HCT116 (cell line): ENCODE measurements around the gene SNRPA1. TPM values are rescaled to one million over a fixed set of nuclear protein-coding genes. Genes with fewer than 3 reads are reported as not detected.

ENCODE experiments used
- ATAC-seq: fragments of 200-7000 bp; cut with Tn5 transposase; 2 replicates; pipeline ENCODE4 v1.9.1; 2020; ENCODE audit warnings: mild to moderate bottlenecking, moderate library complexity
- BruUV-seq: library from RNA; stranded (reverse); fragments of 400-500 nt; replicated peaks from 2 replicates; lab custom pipeline; 2021; lab: Mats Ljungman, UMichigan
- CTCF ChIA-PET: fragments of 300-600 bp; sonication (Branson Sonifier 250); formaldehyde crosslinking; loops from one replicate; lab custom pipeline; 2021; ENCODE audit warnings: antibody characterized with exemption; lab: Charles Lee
- POLR2A ChIA-PET: fragments of 300-600, 350-600 bp; sonication (Branson Sonifier 250); formaldehyde crosslinking; loops from one replicate; lab custom pipeline; 2021; ENCODE audit warnings: antibody characterized with exemption; lab: Charles Lee
- RAD21 ChIA-PET, 2 experiments: fragments of 300-600 bp; sonication (Branson Sonifier 250); formaldehyde crosslinking; loops; one replicate each; lab custom pipeline; 2023; ENCODE audit warnings: low total read pairs in 2 of 2; ENCODE audit not compliant: uncharacterized antibody in 2 of 2, unreplicated experiment in 2 of 2, low non-redundant PET in 1 of 2; lab: Charles Lee
- DNase-seq: peaks from one replicate; pipeline ENCODE4 v3.0.0-alpha.2; 2010; ENCODE audit warnings: low read depth, low spot score
- H2AFZ ChIP-seq: fragments of 200-600 bp; shearing (Covaris generic), sonication (generic); 2 replicates; pipeline ENCODE4 v1.6.1; 2017; ENCODE audit warnings: low read depth, mixed run types, mixed read lengths, antibody characterized with exemption, low read length; ENCODE audit not compliant: poor library complexity, severe bottlenecking
- H3K27ac ChIP-seq: 2 replicates; pipeline ENCODE4 v1.5.1; 2012; ENCODE audit warnings: low read depth, low read length
- H3K27me3 ChIP-seq: fragments of 200-600 bp; sonication (generic); 2 replicates; pipeline ENCODE4 v1.6.1; 2016; ENCODE audit warnings: mixed run types, low read length, mixed read lengths; ENCODE audit not compliant: insufficient read depth
- H3K36me3 ChIP-seq, 2 experiments: fragments of 200-500 bp in 1 of 2; fragments of 200-600 bp in 1 of 2; sonication (Bioruptor generic) in 1 of 2; sonication (generic) in 1 of 2; 2 replicates each; pipeline versions ENCODE4 v1.5.1 to v1.6.1; 2014 to 2016; ENCODE audit warnings: low read length in 2 of 2, inconsistent platforms in 1 of 2, mixed read lengths in 1 of 2, mixed run types in 1 of 2; ENCODE audit not compliant: insufficient read depth in 2 of 2, control insufficient read depth in 1 of 2
- H3K4me1 ChIP-seq, 2 experiments: fragments of 200-600 bp in 1 of 2; sonication (generic) in 1 of 2; 2 replicates each; pipeline versions ENCODE4 v1.5.1 to v1.6.1; 2012 to 2017; ENCODE audit warnings: low read length in 2 of 2, inconsistent platforms in 1 of 2, mild to moderate bottlenecking in 1 of 2, mixed read lengths in 1 of 2, mixed run types in 1 of 2, moderate library complexity in 1 of 2; ENCODE audit not compliant: insufficient read depth in 2 of 2, control insufficient read depth in 1 of 2
- H3K4me2 ChIP-seq: fragments of 200-600 bp; sonication (generic); 2 replicates; pipeline ENCODE4 v1.6.1; 2017; ENCODE audit warnings: mixed run types, low read length, mixed read lengths
- H3K4me3 ChIP-seq, 2 experiments: fragments of 200-600 bp in 1 of 2; sonication (generic) in 1 of 2; replicated peaks in 1 of 2; 2 replicates each; pipeline ENCODE4 v1.5.1; 2011 to 2016; ENCODE audit warnings: low read length in 2 of 2, control low read depth in 1 of 2, low read depth in 1 of 2, mild to moderate bottlenecking in 1 of 2, mixed read lengths in 1 of 2, mixed run types in 1 of 2
- H3K79me2 ChIP-seq: fragments of 200-600 bp; sonication (generic); 2 replicates; pipeline ENCODE4 v1.6.1; 2017; ENCODE audit warnings: mild to moderate bottlenecking, mixed run types, low read length, moderate library complexity, mixed read lengths; ENCODE audit not compliant: insufficient read depth
- H3K9ac ChIP-seq: fragments of 200-600 bp; sonication (generic); 2 replicates; pipeline ENCODE4 v1.6.1; 2016; ENCODE audit warnings: low read length, mixed read lengths
- H3K9me2 ChIP-seq: fragments of 200-600 bp; sonication (generic), shearing (Covaris generic); 2 replicates; pipeline ENCODE4 v1.6.1; 2017; ENCODE audit warnings: mixed run types, mild to moderate bottlenecking, moderate library complexity; ENCODE audit not compliant: insufficient read depth
- H3K9me3 ChIP-seq, 2 experiments: fragments of 200-500 bp in 1 of 2; fragments of 200-600 bp in 1 of 2; sonication (Bioruptor generic) in 1 of 2; sonication (generic) in 1 of 2; 2 replicates each; pipeline ENCODE4 v1.6.1; 2014 to 2017; ENCODE audit warnings: low read length in 2 of 2, mixed read lengths in 2 of 2, inconsistent platforms in 1 of 2, low read depth in 1 of 2, mild to moderate bottlenecking in 1 of 2, mixed run types in 1 of 2, moderate library complexity in 1 of 2; ENCODE audit not compliant: control insufficient read depth in 1 of 2, insufficient read depth in 1 of 2
- H4K20me1 ChIP-seq: fragments of 200-600 bp; sonication (generic), shearing (Covaris generic); 2 replicates; pipeline ENCODE4 v1.6.1; 2017; ENCODE audit warnings: mixed run types, mild to moderate bottlenecking, moderate library complexity; ENCODE audit not compliant: insufficient read depth
- ATF3 ChIP-seq: IDR thresholded peaks from 2 replicates; pipeline ENCODE4 v1.6.1; 2012
- CBX3 ChIP-seq: IDR thresholded peaks from 2 replicates; pipeline ENCODE4 v1.6.1; 2012; ENCODE audit warnings: low read depth
- CEBPB ChIP-seq: IDR thresholded peaks from 2 replicates; pipeline ENCODE4 v1.6.1; 2012; ENCODE audit warnings: low read depth
- CTCF ChIP-seq, 3 experiments: fragments of 200-600 bp in 1 of 3; sonication (generic) in 1 of 3; IDR thresholded peaks in 2 of 3; conservative IDR thresholded peaks in 1 of 3; 2 replicates each; pipeline ENCODE4 v1.5.1; 2012 to 2017; ENCODE audit warnings: low read depth in 2 of 3, low read length in 2 of 3, antibody characterized with exemption in 1 of 3, borderline replicate concordance in 1 of 3, control low read depth in 1 of 3, mild to moderate bottlenecking in 1 of 3, mixed read lengths in 1 of 3, mixed run types in 1 of 3, moderate library complexity in 1 of 3; ENCODE audit not compliant: insufficient read depth in 1 of 3
- EGR1 ChIP-seq: IDR thresholded peaks from 2 replicates; pipeline ENCODE4 v1.6.1; 2012; ENCODE audit warnings: low read depth
- EZH2 ChIP-seq: fragments of 200-600 bp; sonication (generic); IDR thresholded peaks from 2 replicates; pipeline ENCODE4 v1.6.1; 2017; ENCODE audit warnings: antibody characterized with exemption, mixed run types
- EZH2phosphoT487 ChIP-seq: fragments of 200-600 bp; IDR thresholded peaks from 2 replicates; pipeline ENCODE4 v1.6.1; 2018; ENCODE audit warnings: antibody characterized with exemption, borderline replicate concordance
- JUND ChIP-seq: IDR thresholded peaks from 2 replicates; pipeline ENCODE4 v1.6.1; 2012
- MAX ChIP-seq: IDR thresholded peaks from 2 replicates; pipeline ENCODE4 v1.6.1; 2012
- POLR2A ChIP-seq: IDR thresholded peaks from 2 replicates; pipeline ENCODE4 v1.7.0; 2011; ENCODE audit warnings: borderline replicate concordance; ENCODE audit not compliant: insufficient read depth, insufficient read length; ENCODE audit errors: extremely low read depth
- POLR2AphosphoS5 ChIP-seq: IDR thresholded peaks from 2 replicates; pipeline ENCODE4 v1.6.1; 2011; ENCODE audit warnings: mild to moderate bottlenecking, low read depth, low read length, moderate library complexity
- RAD21 ChIP-seq: IDR thresholded peaks from 2 replicates; pipeline ENCODE4 v1.6.1; 2012; ENCODE audit warnings: low read depth, mild to moderate bottlenecking
- REST ChIP-seq: IDR thresholded peaks from 2 replicates; pipeline ENCODE4 v1.6.1; 2012; ENCODE audit warnings: low read depth
- SIN3A ChIP-seq: IDR thresholded peaks from 2 replicates; pipeline ENCODE4 v1.6.1; 2012; ENCODE audit warnings: low read depth
- SP1 ChIP-seq: IDR thresholded peaks from 2 replicates; pipeline ENCODE4 v1.6.1; 2012; ENCODE audit warnings: low read depth
- SRF ChIP-seq: IDR thresholded peaks from 2 replicates; pipeline ENCODE4 v1.6.1; 2012; ENCODE audit warnings: low read depth
- TCF7L2 ChIP-seq: IDR thresholded peaks from 2 replicates; pipeline ENCODE4 v1.7.0; 2011; ENCODE audit warnings: borderline replicate concordance, inconsistent platforms; ENCODE audit not compliant: insufficient read depth, insufficient read length; ENCODE audit errors: extremely low read depth
- YY1 ChIP-seq: IDR thresholded peaks from 2 replicates; pipeline ENCODE4 v1.6.1; 2011; ENCODE audit warnings: low read length, low read depth, moderate library complexity, mild to moderate bottlenecking; ENCODE audit not compliant: insufficient replicate concordance; ENCODE audit errors: extremely low read depth
- ZFX ChIP-seq: fragments of 450-650 bp; IDR thresholded peaks from 2 replicates; pipeline ENCODE4 v1.6.1; 2017
- ZNF274 ChIP-seq: fragments of 200-500 bp; sonication (Bioruptor generic); IDR thresholded peaks from 2 replicates; pipeline ENCODE4 v1.6.1; 2014; ENCODE audit warnings: mild to moderate bottlenecking, low read depth, low read length, inconsistent platforms
- intact Hi-C: fragments of 100-400 bp; cut with micrococcal nuclease; formaldehyde crosslinking; loops from 2 replicates; pipeline ENCODE4 v1.10.0; 2022
- total RNA-seq: library from RNA; stranded (reverse); gene quantifications from one replicate; pipeline ENCODE4 v1.2.1, GENCODE V29; 2021; ENCODE audit not compliant: unreplicated experiment

The SNRPA1 gene
- total RNA-seq, 1 experiment from 2014 or later = 104 TPM

- Histone ChIP-seq H3K9ac (no peak overlapping the region), H2AFZ (no peak overlapping the region), H3K79me2 (peaks cover 17% of the 10 kb centered on the region), H3K4me2 (no peak overlapping the region), H3K36me3 (no peaks in the 10 kb centered on the region), H3K4me3 (no peak overlapping the region), H3K27me3 (no peaks in the 10 kb centered on the region), H3K4me1 (peaks cover 13 to 21% of the 10 kb centered on the region in 2 experiments), H4K20me1 (peaks cover 5% of the 10 kb centered on the region; the same call in 1 of the 2 replicates), H3K9me3 (no peaks in the 10 kb centered on the region), H3K27ac (no peak overlapping the region), H3K9me2 (no peaks in the 10 kb centered on the region)
- no peak for ATAC-seq
- TF ChIP-seq EZH2phosphoT487 = no peak
- TF ChIP-seq CEBPB = no peak
- TF ChIP-seq CBX3 = no peak
- TF ChIP-seq MAX = no peak
- TF ChIP-seq SRF = no peak
- no peak for TF ChIP-seq POLR2AphosphoS5
- TF ChIP-seq EGR1 = no peak
- TF ChIP-seq REST = no peak
- no peak for TF ChIP-seq ZNF274
- TF ChIP-seq POLR2A = no peak
- TF ChIP-seq JUND = no peak
- TF ChIP-seq ZFX = no peak
- TF ChIP-seq YY1 = no peak
- no peak for TF ChIP-seq TCF7L2
- TF ChIP-seq RAD21 = no peak
- no peak for TF ChIP-seq EZH2
- no peak for TF ChIP-seq SIN3A
- TF ChIP-seq CTCF (IDR thresholded peaks at IDR 0.05 in 2 of 3, conservative IDR thresholded peaks at IDR 0.05 in 1 of 3; ENCODE audit: borderline replicate concordance in 1 of 3, insufficient read depth in 1 of 3, low read depth in 2 of 3, low read length in 2 of 3) = no peak
- TF ChIP-seq ATF3 = no peak
- TF ChIP-seq SP1 = no peak
- no peak for DNase-seq
- RAD21 ChIA-PET = no interaction called here
- BruUV-seq = no TSS peak
- intact Hi-C loops = loop anchor here (5.0 kb wide), 2 partner anchors 222 to 337 kb away; partner anchors contain the start of gene LRRK1
- POLR2A ChIA-PET = no interaction called here
- CTCF ChIA-PET = no interaction called here
Measured at GRCh38 chr15:101254157-101255050, 40.6 kb downstream of the SNRPA1 start.
